Nucleus accumbens (tissue), 56 donors: ENCODE data around the gene PTPRA.
A peak's percentile ranks its signal among the peaks of the same experiment; 100 is the strongest.

ENCODE experiments used
- DNase-seq, 56 donors: peaks; one replicate each; lab custom pipeline; 2025; lab: John Stamatoyannopoulos, UW

PTPRA gene

DNA sequence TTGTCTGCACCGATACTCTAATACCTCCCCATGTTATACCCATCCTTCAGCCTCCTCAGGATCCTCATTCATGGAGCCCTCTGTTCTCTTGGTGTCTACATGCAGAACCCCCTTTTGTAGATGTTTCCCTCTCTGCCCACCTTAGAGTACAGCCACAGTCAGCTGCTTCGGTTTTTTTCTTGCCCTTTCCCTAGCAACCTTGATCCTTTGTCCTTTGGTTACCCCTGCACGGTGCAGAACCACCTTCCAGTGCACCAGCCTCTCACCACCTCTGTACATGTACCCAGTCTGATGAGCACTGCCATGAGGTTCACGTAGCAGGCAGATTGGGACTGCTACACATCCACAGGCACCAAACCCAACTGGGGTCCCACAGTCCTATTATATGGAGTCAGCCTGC lies 25.5 kb upstream of the PTPRA start:
- DNase-seq = no peak

- DNase-seq = no peak
Observed at GRCh38 chr20:2849529-2849928, 23.8 kb upstream of the PTPRA start.

DNA sequence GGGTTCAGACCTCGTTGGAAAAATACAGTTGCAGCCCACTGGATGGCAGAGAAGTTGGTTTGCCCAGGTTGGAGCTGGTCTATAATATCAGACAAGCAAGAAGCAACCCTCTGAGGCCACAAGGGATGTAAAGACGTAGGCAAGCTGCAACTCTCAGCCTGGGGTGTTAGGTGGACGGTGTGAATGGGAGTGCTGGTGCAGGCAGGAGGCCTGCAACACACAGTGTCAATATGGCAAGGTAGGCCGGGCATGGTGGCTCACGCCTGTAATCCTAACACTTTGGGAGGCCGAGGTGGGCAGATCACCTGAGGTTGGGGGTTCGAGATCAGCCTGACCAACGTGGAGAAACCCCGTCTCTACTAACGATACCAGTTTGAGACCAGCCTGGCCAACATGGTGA lies 22.2 kb upstream of the PTPRA start:
- DNase-seq = no peak

DNA sequence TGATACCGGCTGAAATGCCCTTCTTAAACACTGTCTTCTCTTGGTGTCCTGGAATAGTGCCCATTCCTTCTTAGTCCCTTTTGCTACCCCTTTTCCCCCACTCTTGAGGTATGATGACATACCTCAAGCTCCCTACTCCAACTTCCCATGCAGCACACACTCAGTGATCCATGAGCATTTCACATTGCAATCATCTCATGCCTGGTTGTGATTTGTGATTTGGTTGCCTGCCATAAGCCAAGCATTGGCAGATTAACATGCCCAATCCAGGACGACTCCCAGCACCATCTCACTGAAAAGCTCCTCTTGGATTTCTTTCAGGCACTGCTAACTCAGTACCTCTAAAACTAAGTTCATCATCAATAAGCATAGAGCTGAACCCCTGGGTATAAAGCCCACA lies 14.7 kb upstream of the PTPRA start:
- DNase-seq = no peak

GRCh38 chr20:2859330-2860121 lies 13.8 kb upstream of the PTPRA start:
- peak in 9 of 56 donors; percentile 8 to 34 (median 21) for DNase-seq

- no peak for DNase-seq
Observed at GRCh38 chr20:2864626-2865025, 8.7 kb upstream of the PTPRA start.

- DNase-seq = no peak
Observed at GRCh38 chr20:2865101-2865500, 8.2 kb upstream of the PTPRA start.

- DNase-seq = peak in 3 of 56 donors; percentile 7 to 24 (median 13)
Observed at GRCh38 chr20:2865630-2866029, 7.7 kb upstream of the PTPRA start.

DNA sequence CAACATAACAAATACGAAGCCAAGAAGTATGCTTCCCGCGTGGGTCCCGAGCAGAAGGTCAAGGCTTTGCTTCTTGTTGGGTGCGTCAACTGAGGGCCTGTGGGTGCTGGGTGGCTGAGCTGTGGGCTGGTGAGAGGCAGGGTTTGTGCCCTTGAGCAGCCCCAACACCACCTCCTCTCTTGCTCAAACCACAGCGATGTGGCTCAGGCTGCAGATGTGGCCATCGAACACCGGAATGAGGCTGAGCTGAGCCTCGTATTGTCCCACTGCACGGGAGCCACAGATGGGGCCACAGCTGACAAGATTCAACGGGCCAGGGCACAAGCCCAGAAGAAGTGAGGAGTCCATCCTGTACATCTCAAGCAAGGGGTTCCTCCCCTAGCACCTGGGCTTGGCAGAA lies 7.0 kb upstream of the PTPRA start:
- DNase-seq = no peak

DNA sequence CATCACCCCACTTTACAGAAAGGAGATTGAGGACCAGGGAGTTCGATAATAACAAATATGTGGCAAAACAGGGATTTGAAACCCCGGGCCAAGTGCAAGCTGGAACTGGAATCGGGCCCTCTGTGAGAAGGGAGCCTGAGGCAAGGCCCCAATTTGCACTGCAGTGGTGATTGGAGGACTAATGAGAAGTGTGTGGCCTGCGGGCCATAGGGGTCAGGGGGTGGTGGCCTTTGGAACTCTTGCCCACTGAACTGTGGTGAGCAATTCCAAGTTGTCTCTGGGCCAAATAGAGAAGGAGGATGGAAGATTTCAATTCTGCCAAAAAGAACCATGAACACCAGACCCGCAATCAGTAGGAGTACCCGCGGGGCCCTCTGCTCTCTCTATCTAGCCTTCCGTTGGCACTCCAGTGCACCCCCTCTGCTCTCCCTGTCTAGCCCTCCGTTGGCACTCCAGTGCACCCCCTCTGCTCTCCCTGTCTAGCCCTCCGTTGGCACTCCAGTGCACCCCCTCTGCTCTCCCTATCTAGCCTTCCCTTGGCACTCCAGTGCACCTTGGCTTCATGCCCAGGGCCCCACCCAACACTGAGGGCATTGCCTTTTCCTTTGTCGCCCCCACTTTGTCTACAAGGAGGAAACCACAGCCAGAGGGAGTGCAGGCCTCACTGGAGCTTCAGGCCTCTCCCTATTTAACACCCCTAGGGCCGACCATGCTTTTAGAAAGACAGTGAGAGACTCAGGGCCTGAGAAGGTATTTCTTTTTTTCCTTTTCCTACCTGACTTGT lies 6.0 kb upstream of the PTPRA start:
- no peak for DNase-seq

DNA sequence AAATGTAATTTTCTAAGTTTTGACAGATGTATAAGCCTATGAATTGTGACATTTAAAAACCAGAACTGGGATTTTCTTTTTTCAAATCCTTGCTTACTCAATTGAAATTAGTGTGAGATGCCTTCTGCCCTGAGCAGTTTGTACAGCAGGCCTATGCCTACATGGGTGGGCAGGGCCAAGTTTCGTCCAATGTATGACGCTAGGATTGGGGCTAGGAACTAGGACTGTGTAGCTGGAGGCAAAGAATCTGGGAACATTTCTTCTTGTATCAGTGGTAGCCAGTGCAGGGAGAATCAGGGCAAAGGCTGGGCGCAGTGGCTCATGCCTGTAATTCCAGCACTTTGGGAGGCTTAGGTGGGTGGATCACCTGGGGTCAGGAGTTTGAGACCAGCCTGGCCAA lies 3.9 kb upstream of the PTPRA start:
- DNase-seq = no peak

DNA sequence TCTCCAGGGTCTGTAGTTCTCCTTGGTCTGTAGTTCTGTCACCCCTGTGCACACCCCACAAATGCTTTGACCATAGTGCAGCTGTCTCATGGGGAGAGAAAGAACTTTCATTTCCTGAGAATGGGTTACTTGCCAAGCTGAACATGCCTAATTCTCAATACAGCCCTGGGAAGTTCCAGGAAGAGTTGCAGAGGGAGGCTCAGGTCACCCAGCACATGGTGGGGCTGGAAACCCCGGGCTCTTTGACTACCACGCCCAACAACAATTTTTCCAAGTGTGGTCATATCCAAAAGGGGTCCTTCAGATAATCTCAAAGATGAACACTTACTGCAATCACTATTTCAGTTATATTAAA lies 2.2 kb upstream of the PTPRA start:
- no peak for DNase-seq

- peak in 1 of 56 donors; percentile 4 for DNase-seq
Observed at GRCh38 chr20:2871661-2872458, 1.4 kb upstream of the PTPRA start.

DNA sequence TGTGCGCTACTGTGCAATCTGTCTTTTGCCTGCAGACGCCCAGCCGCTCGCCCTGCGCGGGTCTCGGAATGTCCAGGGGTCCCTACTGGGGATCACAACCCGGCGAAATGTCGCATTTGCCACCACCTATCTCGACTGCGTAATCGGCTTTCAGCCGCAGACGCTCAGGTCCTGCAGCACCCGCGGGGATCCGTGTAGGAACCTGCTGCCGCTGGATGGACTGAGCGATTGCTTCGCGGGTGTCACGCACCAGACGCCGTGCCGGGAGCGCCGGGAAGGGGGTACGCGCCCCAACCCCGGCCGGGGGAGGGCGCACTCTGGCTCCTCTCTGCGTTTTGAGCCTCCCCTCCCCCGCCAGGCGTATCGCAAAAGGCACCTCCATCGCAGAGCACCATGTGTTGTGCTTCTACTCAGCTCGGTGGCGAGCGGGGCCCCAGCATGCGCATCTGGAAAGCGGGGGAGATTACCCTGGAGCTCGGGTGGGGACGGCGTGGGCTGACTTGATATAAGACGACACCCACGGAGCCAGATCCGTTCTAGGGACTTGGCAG lies 747 bp upstream of the PTPRA start:
- DNase-seq = peak in 54 of 56 donors; percentile 34 to 92 (median 74)

- peak in 15 of 56 donors; percentile 27 to 63 (median 50) for DNase-seq
Observed at GRCh38 chr20:2873747-2874041, 413 bp downstream of the PTPRA start.

- peak in 10 of 56 donors; percentile 4 to 30 (median 10) for DNase-seq
Observed at GRCh38 chr20:2874456-2874855, 1.2 kb downstream of the PTPRA start.

DNA sequence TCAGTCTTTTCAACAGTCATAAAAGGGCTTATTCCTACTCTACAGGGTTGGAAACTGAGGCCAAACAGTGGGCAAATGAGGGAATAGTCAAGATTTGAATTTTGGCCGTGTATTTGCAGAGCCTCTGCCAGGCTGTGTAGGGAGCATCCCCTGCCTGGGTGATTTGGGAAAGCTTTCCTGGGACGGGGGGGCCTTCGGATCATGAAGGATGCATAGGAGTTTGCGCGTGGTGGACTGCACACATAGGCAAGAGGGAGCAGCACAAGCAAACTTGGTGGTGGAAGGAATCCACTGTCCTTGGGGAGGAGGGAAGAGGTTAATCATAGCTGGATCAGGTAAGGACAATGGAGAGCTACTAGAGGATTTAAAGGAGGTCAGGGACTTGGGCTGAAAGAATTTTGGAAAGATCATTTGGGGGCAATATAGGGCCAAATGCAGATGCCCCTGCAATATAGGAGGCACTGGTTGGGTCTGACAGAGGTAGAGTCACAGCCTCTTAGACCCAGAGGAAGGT lies 2.5 kb downstream of the PTPRA start:
- no peak for DNase-seq

DNA sequence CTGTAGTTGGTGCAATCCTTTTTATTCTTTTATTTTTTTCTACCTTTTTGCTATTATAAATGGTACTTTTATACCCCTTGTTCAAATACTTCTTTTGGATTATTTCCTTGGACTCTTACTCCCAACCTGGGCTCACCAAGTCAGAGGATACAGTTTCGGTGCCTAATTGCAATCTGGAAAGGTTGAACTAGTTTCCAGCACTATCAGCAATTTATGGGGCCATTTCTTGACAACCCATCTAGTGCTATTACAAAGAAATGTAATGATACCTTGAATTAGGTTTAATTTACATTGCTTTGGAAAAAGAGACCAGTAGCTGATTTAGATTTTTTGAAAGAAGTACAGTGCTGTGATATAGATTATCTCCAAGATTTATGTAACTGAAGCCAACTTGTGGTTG lies 5.2 kb downstream of the PTPRA start:
- DNase-seq = no peak

GRCh38 chr20:2879146-2879545 lies 5.9 kb downstream of the PTPRA start:
- peak in 3 of 56 donors; percentile 9 to 35 (median 20) for DNase-seq

GRCh38 chr20:2880650-2881049 lies 7.4 kb downstream of the PTPRA start:
- no peak for DNase-seq
